HEK293 (cell line): ENCODE measurements around the gene SCARB2.

ENCODE experiments used
- CTCF ChIP-seq: fragments of 450-650 bp; formaldehyde crosslinking; IDR thresholded peaks from 2 replicates; pipeline ENCODE4 v1.5.1; 2016; ENCODE audit warnings: missing biosample characterization, missing genetic modification characterization
- KLF1 ChIP-seq: fragments of 450-650 bp; formaldehyde crosslinking; IDR thresholded peaks from 2 replicates; pipeline ENCODE4 v1.5.1; 2016; ENCODE audit warnings: missing biosample characterization, missing genetic modification characterization
- SETDB1 ChIP-seq: IDR thresholded peaks from one replicate; pipeline ENCODE4 v1.6.1; 2017; ENCODE audit warnings: mild to moderate bottlenecking, low read length, moderate library complexity, mixed read lengths; ENCODE audit not compliant: insufficient read length
- ZNF221 ChIP-seq: fragments of 450-650 bp; formaldehyde crosslinking; IDR thresholded peaks from 2 replicates; pipeline ENCODE4 v1.5.1; 2017; ENCODE audit warnings: missing biosample characterization, missing genetic modification characterization, borderline replicate concordance
- ZNF274 ChIP-seq, 2 experiments: fragments of 200-500 bp in 1 of 2; fragments of 450-650 bp in 1 of 2; sonication (Bioruptor generic) in 1 of 2; formaldehyde crosslinking in 1 of 2; IDR thresholded peaks; 2 replicates each; pipeline versions ENCODE4 v1.5.1 to v1.6.1; 2014 to 2016; ENCODE audit warnings: borderline replicate concordance in 1 of 2, inconsistent platforms in 1 of 2, low read length in 1 of 2, missing biosample characterization in 1 of 2, missing genetic modification characterization in 1 of 2
- ZNF302 ChIP-seq: fragments of 450-650 bp; formaldehyde crosslinking; IDR thresholded peaks from 2 replicates; pipeline ENCODE4 v1.5.1; 2016; ENCODE audit warnings: missing biosample characterization, missing genetic modification characterization, low read depth
- ZNF324 ChIP-seq: fragments of 450-650 bp; formaldehyde crosslinking; IDR thresholded peaks from 2 replicates; pipeline ENCODE4 v1.5.1; 2016; ENCODE audit warnings: missing biosample characterization, missing genetic modification characterization
- ZNF362 ChIP-seq: fragments of 450-650 bp; formaldehyde crosslinking; IDR thresholded peaks from 2 replicates; pipeline ENCODE4 v1.5.1; 2016; ENCODE audit warnings: missing biosample characterization, missing genetic modification characterization
- TF ChIP-seq, protein P1 (sequence below): fragments of 450-650 bp; formaldehyde crosslinking; IDR thresholded peaks from 2 replicates; pipeline ENCODE4 v1.5.1; 2016; ENCODE audit warnings: missing biosample characterization, missing genetic modification characterization
- TF ChIP-seq, protein P2 (sequence below): fragments of 450-650 bp; formaldehyde crosslinking; IDR thresholded peaks from 2 replicates; pipeline ENCODE4 v1.5.1; 2016; ENCODE audit warnings: missing biosample characterization, missing genetic modification characterization
- TF ChIP-seq, protein P3 (sequence below): fragments of 450-650 bp; formaldehyde crosslinking; IDR thresholded peaks from 2 replicates; pipeline ENCODE4 v1.5.1; 2016; ENCODE audit warnings: missing biosample characterization, missing genetic modification characterization, low read depth
- TF ChIP-seq, protein P4 (sequence below): fragments of 450-650 bp; formaldehyde crosslinking; IDR thresholded peaks from 2 replicates; pipeline ENCODE4 v1.5.1; 2016; ENCODE audit warnings: missing biosample characterization, missing genetic modification characterization, low read depth

DNA sequence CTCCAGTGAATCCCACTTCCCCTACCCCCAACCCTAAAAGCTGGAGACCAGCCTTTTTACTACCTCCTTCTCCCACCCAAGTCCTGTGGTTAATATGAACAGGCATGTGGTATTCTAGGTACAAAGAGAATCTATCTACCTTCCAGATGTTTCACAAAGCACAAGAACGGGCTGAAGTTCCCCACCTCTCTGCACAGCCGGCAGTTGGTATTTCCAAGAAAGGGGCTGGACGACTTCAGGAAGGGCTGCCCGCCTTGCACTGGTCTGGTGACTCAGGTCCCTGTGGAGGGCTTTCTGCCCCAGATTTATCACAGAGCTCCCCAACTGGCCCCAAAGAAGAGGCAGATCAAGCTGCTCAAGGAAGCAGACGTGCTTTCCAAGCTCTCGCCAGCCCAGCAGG, 42.4 kb upstream of the SCARB2 start:
- no peak for TF ChIP-seq SETDB1
- TF ChIP-seq, protein P1, sequence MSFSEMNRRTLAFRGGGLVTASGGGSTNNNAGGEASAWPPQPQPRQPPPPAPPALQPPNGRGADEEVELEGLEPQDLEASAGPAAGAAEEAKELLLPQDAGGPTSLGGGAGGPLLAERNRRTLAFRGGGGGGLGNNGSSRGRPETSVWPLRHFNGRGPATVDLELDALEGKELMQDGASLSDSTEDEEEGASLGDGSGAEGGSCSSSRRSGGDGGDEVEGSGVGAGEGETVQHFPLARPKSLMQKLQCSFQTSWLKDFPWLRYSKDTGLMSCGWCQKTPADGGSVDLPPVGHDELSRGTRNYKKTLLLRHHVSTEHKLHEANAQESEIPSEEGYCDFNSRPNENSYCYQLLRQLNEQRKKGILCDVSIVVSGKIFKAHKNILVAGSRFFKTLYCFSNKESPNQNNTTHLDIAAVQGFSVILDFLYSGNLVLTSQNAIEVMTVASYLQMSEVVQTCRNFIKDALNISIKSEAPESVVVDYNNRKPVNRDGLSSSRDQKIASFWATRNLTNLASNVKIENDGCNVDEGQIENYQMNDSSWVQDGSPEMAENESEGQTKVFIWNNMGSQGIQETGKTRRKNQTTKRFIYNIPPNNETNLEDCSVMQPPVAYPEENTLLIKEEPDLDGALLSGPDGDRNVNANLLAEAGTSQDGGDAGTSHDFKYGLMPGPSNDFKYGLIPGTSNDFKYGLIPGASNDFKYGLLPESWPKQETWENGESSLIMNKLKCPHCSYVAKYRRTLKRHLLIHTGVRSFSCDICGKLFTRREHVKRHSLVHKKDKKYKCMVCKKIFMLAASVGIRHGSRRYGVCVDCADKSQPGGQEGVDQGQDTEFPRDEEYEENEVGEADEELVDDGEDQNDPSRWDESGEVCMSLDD (tag by site-specific recombination): no peak
- TF ChIP-seq, protein P2, sequence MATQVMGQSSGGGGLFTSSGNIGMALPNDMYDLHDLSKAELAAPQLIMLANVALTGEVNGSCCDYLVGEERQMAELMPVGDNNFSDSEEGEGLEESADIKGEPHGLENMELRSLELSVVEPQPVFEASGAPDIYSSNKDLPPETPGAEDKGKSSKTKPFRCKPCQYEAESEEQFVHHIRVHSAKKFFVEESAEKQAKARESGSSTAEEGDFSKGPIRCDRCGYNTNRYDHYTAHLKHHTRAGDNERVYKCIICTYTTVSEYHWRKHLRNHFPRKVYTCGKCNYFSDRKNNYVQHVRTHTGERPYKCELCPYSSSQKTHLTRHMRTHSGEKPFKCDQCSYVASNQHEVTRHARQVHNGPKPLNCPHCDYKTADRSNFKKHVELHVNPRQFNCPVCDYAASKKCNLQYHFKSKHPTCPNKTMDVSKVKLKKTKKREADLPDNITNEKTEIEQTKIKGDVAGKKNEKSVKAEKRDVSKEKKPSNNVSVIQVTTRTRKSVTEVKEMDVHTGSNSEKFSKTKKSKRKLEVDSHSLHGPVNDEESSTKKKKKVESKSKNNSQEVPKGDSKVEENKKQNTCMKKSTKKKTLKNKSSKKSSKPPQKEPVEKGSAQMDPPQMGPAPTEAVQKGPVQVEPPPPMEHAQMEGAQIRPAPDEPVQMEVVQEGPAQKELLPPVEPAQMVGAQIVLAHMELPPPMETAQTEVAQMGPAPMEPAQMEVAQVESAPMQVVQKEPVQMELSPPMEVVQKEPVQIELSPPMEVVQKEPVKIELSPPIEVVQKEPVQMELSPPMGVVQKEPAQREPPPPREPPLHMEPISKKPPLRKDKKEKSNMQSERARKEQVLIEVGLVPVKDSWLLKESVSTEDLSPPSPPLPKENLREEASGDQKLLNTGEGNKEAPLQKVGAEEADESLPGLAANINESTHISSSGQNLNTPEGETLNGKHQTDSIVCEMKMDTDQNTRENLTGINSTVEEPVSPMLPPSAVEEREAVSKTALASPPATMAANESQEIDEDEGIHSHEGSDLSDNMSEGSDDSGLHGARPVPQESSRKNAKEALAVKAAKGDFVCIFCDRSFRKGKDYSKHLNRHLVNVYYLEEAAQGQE (tag by site-specific recombination): no peak
- no peak for TF ChIP-seq ZNF221 (tag by site-specific recombination)
- no peak for TF ChIP-seq ZNF274 (IDR thresholded peaks at IDR 0.05; ENCODE audit: low read length)
- no peak for TF ChIP-seq ZNF274 (tag by site-specific recombination; IDR thresholded peaks at IDR 0.05; ENCODE audit: borderline replicate concordance)
- TF ChIP-seq ZNF362 (tag by site-specific recombination): no peak
- TF ChIP-seq ZNF302 (tag by site-specific recombination): no peak
- no peak for TF ChIP-seq CTCF (tag by site-specific recombination)
- no peak for TF ChIP-seq KLF1 (tag by site-specific recombination)
- no peak for TF ChIP-seq ZNF324 (tag by site-specific recombination)
- TF ChIP-seq, protein P3, sequence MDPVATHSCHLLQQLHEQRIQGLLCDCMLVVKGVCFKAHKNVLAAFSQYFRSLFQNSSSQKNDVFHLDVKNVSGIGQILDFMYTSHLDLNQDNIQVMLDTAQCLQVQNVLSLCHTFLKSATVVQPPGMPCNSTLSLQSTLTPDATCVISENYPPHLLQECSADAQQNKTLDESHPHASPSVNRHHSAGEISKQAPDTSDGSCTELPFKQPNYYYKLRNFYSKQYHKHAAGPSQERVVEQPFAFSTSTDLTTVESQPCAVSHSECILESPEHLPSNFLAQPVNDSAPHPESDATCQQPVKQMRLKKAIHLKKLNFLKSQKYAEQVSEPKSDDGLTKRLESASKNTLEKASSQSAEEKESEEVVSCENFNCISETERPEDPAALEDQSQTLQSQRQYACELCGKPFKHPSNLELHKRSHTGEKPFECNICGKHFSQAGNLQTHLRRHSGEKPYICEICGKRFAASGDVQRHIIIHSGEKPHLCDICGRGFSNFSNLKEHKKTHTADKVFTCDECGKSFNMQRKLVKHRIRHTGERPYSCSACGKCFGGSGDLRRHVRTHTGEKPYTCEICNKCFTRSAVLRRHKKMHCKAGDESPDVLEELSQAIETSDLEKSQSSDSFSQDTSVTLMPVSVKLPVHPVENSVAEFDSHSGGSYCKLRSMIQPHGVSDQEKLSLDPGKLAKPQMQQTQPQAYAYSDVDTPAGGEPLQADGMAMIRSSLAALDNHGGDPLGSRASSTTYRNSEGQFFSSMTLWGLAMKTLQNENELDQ (tag by site-specific recombination): no peak
- TF ChIP-seq, protein P4, sequence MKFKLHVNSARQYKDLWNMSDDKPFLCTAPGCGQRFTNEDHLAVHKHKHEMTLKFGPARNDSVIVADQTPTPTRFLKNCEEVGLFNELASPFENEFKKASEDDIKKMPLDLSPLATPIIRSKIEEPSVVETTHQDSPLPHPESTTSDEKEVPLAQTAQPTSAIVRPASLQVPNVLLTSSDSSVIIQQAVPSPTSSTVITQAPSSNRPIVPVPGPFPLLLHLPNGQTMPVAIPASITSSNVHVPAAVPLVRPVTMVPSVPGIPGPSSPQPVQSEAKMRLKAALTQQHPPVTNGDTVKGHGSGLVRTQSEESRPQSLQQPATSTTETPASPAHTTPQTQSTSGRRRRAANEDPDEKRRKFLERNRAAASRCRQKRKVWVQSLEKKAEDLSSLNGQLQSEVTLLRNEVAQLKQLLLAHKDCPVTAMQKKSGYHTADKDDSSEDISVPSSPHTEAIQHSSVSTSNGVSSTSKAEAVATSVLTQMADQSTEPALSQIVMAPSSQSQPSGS (tag by site-specific recombination): no peak
